Esophagus squamous epithelium (tissue), 4 donors: ENCODE measurements around the gene MRC2.

Source experiments
- POLR2A ChIP-seq, 4 donors: fragments of 450-650 bp; IDR thresholded peaks; one replicate each; pipeline ENCODE4 v1.6.1; 2017; ENCODE audit warnings: antibody characterized with exemption in 4 of 4, mild to moderate bottlenecking in 4 of 4, moderate library complexity in 3 of 4
- TF ChIP-seq, protein P1 (sequence below), 6 experiments: fragments of 450-650 bp in 4 of 6; fragments of 200-600 bp in 2 of 6; sonication (generic) in 2 of 6; IDR thresholded peaks; one replicate each; pipeline ENCODE4 v1.5.1; 2016 to 2019; ENCODE audit warnings: antibody characterized with exemption in 6 of 6, mild to moderate bottlenecking in 4 of 6, moderate library complexity in 4 of 6

DNA sequence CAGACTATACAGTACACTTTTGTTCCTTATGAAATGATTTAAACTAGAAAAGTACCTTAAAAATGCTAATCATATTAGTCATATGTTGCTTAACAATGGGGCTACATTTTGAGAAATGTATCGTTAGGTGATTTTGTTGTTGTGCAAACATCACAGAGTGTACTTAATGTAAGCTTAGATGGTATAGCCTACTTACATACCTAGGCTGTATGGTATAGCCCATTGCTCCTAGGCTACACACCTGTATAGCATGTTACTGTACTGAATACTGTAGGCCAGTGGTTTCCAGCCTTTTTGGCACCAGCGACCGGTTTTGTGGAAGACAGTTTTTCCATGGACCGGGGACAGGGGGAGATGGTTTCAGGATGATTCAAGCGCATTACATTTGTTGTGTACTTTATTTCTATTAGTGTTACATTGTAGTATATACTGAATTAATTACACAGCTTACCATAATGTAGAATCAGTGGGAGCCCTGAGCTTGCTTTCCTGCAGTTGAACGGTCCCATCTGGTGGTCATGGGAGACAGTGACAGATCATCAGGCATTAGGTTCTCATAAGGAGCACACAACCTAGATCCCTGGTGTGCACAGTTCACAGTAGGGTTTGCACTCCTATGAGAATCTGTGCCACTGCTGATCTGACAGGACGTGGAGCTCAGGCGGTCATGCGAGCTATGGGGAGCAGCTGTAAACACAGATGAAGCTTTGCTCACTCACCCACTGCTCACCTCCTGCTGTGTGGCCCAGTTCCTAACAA, 35.0 kb upstream of the MRC2 start:
- TF ChIP-seq, protein P1, sequence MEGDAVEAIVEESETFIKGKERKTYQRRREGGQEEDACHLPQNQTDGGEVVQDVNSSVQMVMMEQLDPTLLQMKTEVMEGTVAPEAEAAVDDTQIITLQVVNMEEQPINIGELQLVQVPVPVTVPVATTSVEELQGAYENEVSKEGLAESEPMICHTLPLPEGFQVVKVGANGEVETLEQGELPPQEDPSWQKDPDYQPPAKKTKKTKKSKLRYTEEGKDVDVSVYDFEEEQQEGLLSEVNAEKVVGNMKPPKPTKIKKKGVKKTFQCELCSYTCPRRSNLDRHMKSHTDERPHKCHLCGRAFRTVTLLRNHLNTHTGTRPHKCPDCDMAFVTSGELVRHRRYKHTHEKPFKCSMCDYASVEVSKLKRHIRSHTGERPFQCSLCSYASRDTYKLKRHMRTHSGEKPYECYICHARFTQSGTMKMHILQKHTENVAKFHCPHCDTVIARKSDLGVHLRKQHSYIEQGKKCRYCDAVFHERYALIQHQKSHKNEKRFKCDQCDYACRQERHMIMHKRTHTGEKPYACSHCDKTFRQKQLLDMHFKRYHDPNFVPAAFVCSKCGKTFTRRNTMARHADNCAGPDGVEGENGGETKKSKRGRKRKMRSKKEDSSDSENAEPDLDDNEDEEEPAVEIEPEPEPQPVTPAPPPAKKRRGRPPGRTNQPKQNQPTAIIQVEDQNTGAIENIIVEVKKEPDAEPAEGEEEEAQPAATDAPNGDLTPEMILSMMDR (IDR thresholded peaks at IDR 0.05), result no peak
- no peak for TF ChIP-seq POLR2A (IDR thresholded peaks at IDR 0.05)
